ENCODE measurements around the gene RHBDD1.

DNA sequence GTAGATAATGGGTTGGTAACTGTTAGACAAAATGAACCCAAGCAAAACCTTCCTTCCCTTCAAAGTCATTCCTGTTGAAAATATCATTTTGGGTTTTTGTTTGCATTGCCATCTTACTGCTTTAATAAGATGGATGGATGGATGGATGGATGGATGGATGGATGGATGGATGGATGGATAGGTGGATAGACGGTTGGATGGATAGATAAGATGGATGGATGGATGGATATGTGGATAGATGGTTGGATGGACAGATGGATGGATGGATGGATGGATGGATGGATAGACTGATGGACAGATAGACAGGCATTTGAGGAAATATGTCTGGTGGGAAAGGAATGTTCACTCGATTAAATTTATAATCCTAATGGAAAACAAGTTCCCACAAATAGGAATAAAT lies 194.9 kb downstream of the RHBDD1 start:
- TF ChIP-seq, protein P1, sequence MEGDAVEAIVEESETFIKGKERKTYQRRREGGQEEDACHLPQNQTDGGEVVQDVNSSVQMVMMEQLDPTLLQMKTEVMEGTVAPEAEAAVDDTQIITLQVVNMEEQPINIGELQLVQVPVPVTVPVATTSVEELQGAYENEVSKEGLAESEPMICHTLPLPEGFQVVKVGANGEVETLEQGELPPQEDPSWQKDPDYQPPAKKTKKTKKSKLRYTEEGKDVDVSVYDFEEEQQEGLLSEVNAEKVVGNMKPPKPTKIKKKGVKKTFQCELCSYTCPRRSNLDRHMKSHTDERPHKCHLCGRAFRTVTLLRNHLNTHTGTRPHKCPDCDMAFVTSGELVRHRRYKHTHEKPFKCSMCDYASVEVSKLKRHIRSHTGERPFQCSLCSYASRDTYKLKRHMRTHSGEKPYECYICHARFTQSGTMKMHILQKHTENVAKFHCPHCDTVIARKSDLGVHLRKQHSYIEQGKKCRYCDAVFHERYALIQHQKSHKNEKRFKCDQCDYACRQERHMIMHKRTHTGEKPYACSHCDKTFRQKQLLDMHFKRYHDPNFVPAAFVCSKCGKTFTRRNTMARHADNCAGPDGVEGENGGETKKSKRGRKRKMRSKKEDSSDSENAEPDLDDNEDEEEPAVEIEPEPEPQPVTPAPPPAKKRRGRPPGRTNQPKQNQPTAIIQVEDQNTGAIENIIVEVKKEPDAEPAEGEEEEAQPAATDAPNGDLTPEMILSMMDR (IDR thresholded peaks at IDR 0.05; ENCODE audit: insufficient read depth, low read depth, low read length): no peak
- TF ChIP-seq EZH2 (IDR thresholded peaks at IDR 0.05; ENCODE audit: insufficient read depth, low read length): no peak
